ENCODE data around the gene PAX8.

DNA sequence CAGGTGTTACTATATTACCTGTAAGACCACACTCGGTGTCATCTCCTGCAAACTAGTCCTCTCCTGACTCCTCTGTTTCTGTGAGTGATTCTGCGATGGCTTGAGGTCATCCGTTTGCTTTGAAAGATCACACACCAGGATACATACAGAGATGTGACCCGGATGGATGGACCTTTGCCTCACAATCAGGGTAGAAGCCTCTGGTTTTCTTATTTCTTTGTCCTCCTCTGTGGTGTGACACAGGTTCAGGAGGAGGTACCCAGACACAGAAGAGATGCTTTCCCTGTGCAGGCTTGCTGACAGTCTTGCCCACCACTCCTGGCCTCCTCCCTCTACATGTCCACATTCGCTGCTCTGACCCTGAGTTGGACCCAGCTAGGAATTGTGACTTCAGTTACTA, 70.3 kb downstream of the PAX8 start:
- TF ChIP-seq, protein P1, sequence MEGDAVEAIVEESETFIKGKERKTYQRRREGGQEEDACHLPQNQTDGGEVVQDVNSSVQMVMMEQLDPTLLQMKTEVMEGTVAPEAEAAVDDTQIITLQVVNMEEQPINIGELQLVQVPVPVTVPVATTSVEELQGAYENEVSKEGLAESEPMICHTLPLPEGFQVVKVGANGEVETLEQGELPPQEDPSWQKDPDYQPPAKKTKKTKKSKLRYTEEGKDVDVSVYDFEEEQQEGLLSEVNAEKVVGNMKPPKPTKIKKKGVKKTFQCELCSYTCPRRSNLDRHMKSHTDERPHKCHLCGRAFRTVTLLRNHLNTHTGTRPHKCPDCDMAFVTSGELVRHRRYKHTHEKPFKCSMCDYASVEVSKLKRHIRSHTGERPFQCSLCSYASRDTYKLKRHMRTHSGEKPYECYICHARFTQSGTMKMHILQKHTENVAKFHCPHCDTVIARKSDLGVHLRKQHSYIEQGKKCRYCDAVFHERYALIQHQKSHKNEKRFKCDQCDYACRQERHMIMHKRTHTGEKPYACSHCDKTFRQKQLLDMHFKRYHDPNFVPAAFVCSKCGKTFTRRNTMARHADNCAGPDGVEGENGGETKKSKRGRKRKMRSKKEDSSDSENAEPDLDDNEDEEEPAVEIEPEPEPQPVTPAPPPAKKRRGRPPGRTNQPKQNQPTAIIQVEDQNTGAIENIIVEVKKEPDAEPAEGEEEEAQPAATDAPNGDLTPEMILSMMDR (IDR thresholded peaks at IDR 0.05): no peak
- TF ChIP-seq POLR2A (IDR thresholded peaks at IDR 0.05): no peak
- TF ChIP-seq EP300 (IDR thresholded peaks at IDR 0.05): no peak
- no peak for TF ChIP-seq POLR2AphosphoS5 (IDR thresholded peaks at IDR 0.05)

Measured in suprapubic skin (tissue), 4 donors.